HG03103 (cell line): Measurements from ENCODE around the gene ACSL1.
"Not testable (repeated sequence)": the region's sequence is repeated elsewhere in the genome, so short reads cannot be mapped to it uniquely, and the experiment has no call there.

Source experiments
- ATAC-seq: cut with Tn5 transposase; IDR thresholded peaks from one replicate; pipeline ENCODE4 v1.9.1; 2021; ENCODE audit warnings: low read depth; ENCODE audit not compliant: unreplicated experiment

The ACSL1 gene

DNA sequence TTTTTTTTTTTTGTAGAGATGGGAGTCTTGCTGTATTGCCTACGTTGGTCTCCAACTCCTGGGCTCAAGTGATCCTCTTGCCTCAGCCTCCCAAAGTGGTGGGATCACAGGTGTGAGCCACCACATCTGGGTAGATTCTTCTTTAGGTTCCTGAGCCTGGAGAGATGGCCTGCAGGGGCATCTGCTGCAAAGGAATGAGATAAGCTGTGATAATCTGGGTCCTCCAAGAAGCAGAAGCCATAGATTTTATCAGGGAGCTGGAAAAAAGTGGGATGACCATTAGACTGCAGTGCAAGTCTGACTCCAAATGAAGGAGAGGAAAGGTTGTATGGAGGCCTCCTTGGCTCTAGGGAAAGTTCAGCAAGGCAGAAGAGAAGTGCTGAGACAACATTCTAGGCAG lies 19.0 kb upstream of the ACSL1 start:
- ATAC-seq = no peak

DNA sequence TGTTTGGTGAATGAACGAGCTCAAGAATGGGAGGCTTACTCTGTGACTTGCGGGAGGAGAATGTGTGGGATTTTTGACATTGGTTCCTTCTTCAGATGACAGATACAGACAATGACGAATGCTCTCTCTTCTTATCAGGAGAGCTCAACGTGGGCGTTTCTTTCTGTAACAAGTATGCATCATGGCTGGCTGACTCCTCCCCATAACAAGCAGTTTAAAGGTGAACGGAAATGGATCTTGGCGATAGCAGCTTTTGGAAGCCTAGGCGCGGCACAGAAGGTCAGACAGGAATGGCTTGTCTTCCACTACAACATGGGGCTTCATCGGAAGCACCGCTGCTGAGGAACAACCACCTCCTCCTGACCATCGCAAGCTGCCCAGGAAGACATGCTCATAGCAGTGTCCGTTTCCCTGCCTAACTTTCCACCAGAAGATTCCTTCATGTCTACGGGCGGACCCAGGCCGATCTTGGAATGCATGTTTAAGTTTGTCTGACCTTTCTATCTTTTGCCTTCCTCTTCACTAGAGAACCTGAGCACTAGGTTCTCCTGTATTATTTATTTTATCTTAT lies 18.3 kb upstream of the ACSL1 start:
- no peak for ATAC-seq

DNA sequence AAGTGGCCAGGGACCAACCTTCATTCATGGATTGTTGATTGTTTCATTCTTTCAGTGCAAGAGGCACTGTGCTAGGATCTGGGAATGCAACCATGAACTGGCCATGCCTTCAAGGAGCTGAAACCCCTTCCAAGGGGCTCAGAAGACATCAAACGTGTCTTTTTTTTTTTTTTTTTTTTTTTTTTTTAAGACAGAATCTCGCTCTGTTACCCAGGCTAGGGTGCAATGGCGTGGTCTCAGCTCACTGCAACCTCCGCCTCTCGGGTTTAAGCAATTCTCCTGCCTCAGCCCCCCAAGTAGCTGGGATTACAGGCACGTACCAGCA lies 13.3 kb upstream of the ACSL1 start:
- ATAC-seq = not testable (repeated sequence)

- no peak for ATAC-seq
Measured at GRCh38 chr4:184838249-184839074, 12.7 kb upstream of the ACSL1 start.

DNA sequence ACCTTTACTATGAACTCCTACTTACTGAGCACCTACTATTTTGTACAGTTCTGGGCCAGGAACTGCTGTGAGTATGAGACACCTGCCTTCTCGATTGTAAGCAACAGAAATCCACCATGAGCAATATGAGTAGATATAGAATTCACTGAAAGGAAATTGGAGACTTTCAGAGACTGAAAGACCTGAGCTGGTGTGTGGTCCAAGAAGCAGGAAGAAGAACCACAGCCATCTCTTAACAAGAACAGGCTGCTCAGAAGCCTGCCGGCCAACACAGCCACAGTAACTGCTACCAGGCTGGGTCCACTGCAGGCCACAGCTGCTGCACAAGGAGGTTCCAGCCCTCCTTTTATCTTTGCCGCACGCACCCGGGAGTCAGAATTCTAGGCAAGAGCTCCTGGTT lies 10.8 kb upstream of the ACSL1 start:
- ATAC-seq = no peak

DNA sequence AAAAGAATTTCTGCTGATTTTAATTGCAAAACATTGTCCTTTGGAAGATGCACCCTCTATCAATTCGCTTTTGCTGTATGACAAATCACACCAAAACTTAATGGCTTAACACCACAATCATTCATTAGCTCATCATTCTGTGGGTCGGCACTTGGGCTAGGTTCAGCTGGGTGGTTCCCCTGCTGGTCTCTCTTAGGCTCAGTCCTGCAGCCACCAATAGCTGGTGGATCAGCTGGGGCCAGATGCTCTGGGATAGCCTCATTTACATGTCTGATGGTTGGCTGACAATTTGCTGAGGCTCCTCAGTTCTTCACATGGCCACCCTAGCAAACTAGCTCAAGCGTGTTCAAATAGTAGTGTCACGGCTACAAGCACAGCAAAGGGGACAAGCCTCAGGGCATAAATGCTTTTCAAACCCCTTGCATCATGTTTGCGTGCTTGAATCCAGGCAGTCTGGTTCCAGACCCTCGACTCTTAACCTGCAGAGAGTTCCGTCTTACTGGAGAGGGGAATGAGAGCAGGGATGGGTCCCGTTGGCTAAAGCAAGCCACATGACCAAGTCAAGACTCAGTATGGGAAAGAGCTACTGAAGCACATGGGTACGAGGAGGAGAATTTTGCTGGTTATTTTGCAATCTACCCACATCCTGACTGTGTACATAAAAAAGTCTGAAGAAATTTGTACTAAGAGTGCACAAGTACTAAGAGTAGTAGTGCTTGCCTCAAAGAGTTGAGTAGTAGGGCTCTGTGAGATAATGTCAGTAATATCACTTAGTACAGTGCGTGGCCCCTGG lies 7.5 kb upstream of the ACSL1 start:
- ATAC-seq = no peak

DNA sequence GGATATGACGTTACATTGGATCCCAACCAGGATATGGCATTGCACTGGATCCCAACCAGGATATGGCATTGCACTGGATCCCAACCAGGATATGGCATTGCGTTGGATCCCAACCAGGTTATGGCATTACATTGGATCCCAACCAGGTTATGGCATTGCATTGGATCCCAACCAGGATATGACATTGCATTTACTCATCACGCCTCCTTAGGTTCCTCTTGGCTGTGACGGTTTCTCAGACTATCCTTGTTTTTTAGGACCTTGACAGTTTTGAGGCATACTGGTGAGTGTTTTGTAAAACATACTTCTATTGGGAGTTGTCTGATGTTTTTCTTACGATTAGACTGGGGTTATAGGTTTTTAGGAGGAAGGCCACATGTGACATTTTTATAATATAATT lies 5.4 kb upstream of the ACSL1 start:
- ATAC-seq = no peak

GRCh38 chr4:184826691-184827270 lies 1.0 kb upstream of the ACSL1 start:
- ATAC-seq = no peak

DNA sequence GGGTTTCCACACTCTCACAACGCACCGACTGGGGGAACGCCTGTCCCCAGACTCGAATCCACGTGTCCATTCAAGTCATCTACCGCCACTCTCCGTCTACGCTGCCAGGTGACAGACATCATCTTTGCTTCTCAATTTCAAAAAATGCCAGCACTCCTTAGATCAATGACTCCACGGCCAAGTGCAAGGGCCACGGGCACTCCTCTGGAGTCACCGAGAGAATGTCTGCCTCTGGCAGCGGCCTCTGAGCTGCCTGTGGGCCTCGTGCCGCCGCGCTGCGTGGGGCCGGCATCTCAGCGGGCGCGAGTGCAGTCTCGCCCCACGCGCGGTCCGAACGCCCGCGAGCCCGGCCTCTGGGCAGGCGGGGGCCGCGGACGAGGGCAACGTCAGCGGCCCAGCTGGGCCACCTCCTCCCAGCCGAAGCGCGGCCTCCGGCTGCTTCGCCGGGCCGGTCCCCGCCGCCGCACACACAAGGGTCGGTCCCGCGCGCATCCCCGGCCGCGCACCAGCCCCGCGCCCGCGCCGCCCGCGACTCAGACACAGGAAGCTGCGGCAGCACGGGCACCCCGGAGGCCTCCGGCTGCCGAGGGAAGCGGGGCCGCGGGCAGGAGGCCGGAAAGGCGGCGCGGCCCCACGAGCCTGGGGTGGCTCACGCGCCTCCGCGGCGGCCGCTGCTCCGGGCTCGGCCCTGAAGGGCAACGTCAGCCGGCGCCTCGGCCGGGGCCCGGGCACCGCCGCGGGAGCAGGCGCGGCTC lies 450 bp downstream of the ACSL1 start:
- peak; percentile 21 for ATAC-seq

DNA sequence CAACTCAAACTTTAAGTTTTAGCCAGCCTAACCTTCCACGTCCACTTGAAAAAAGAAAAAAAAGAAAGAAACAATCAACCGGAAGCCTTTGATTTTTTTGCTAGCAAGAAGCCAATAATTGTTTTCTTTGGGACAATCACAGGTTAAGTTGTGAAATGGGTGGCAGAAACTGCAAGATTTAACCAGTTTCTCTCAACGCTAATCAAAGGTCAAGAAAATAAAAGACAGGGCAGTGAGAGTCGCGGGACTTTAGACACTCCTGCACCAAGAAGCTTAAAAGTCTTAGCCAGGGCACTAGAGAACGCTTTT lies 1.0 kb downstream of the ACSL1 start:
- no peak for ATAC-seq

DNA sequence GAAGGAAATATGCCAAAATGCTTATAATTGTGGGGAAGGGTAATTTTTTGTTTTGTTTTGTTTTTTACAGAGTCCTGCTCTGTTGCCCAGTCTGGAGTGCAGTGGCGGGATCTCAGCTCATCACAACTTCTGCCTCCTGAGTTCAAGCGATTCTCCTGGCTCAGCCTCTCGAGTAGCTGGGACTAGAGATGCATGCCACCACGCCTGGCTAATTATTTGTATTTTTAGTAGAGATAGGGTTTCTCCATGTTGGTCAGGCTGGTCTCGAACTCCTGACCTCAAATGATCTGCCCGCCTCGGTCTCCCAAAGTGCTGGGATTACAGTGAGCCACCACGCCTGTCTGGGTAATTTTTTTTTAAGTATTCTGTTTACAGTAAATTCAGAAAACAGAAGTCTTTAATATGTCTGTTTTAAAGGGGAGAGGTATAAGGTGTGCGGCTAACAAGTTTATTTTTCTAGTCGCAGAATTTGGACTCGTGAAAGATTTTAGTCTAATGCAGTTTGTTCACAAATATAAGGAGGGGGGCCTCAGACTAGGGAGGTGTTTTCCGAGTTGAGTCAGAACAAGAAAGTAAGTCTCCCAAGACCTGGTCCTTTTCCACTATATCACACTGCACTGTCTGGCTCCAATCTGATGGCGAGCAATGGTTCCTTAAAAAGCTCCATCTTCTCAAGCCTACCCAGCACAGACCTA lies 1.5 kb downstream of the ACSL1 start:
- no peak for ATAC-seq

DNA sequence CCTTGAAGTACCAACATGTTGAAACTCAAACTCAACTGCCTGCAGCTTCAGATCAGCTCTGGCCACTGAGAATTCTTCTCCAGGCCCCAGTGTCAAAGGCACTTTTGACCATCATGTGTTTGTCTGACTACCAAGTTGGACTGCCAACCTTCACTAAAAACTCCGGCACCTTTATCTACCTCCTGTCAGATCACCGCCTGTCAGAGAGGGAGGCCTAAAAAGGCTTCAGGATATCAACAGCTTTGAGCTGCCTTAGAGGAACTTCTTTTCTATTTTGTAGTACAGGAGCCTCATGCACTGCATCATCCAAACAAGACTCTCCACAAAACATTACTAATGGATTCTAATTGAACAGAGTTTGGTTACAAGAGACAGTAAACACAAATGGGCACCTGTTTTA lies 2.8 kb downstream of the ACSL1 start:
- ATAC-seq = no peak

DNA sequence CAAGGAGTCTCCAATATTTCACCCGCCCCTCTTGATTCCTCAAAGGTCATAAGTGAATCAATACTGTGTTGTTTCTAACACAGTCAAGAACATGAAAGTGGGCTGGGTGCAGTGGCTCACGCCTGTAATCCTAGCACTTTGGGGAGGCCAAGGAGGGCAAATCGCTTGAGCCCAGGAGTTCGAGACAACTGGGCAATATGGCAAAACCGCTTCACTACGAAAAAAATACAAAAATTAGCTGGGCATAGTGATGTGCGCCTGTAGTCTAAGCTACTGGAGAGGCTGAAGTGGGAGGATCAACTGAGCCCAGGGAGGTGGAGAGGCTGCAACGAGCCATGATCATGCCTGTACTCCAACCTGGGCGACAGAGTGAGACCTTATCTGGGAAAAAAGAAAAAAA lies 3.4 kb downstream of the ACSL1 start:
- no peak for ATAC-seq

- ATAC-seq = no peak
Measured at GRCh38 chr4:184821242-184821641, 4.5 kb downstream of the ACSL1 start.

DNA sequence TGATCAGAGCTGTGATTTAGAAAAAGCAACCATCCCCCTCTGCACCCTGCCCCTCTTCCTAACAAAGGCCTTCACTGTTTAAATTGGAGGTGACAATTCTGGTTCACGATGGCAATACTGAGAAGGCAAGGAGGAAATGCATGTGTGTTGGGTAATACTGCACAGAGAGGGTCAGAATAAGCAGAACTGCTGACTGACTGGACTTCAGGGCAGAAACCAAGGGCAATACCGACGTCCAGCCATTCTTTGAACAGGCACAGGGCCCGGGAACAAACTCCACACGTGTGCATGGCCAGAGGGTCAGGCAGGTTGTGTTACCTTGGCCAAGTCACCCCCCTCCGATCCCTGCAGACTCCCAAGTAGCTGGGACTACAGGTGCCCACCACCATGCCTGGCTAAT lies 6.0 kb downstream of the ACSL1 start:
- ATAC-seq = no peak

DNA sequence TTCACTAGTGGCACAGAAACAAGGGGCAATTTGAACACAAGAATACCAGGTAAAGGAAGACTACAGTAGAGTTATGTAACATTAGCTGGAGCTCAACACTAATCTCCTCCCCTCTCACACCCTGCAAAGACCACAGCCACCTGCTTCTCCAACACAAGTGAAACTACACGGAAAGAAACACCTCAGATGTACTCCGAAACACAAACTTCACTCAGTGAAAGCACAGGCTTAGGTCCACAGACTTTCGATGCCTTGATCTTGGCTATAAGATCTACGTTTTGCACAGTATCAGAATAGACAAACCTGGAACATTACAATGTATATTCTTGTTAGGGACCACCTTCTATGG lies 7.6 kb downstream of the ACSL1 start:
- ATAC-seq = peak; percentile 36

DNA sequence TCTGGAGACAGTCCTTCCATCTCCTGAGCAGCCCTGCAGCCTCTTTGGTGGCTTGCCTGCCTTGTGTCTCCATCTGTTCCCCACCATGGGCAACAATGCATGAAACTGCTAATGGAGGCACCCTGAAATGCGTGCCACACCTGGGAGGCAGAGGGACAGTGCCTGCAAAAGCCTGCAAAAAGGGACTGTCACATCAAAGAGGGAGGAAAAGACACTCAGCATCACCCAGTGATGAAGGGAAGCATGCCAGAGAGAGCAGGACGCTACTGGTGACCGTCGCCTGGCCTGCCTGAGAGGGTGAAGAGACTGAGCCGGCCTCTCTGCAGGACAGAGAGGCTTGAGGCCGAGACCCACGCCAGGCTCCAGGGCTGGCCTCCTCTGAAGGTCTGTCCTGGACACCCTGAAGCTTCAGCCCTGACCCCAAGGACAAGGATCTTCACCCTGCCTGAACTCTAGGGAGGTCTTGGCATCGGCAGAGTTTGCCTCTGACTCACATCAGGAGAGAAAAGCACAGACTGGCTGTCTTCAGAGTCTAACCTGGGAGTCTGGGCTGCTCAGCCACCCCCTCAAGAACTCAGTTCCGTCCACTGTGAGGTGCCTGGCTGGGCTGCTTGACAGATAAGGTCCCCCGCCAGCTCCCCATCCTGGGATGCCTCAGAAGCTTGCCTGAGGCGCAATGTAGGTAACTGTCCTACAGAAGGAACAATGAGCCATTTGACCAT lies 8.1 kb downstream of the ACSL1 start:
- ATAC-seq = no peak

GRCh38 chr4:184816962-184817361 lies 8.8 kb downstream of the ACSL1 start:
- ATAC-seq = no peak

GRCh38 chr4:184815046-184815877 lies 10.5 kb downstream of the ACSL1 start:
- ATAC-seq = peak; percentile 64
